ENCODE results near the gene RGS9. TPM values are rescaled to one million over a fixed set of nuclear protein-coding genes. Genes with fewer than 3 reads are reported as not detected.

RGS9 gene
- total and polyA plus RNA-seq, 4 donors = 1.0 to 4.0 (median 2.1) TPM

DNA sequence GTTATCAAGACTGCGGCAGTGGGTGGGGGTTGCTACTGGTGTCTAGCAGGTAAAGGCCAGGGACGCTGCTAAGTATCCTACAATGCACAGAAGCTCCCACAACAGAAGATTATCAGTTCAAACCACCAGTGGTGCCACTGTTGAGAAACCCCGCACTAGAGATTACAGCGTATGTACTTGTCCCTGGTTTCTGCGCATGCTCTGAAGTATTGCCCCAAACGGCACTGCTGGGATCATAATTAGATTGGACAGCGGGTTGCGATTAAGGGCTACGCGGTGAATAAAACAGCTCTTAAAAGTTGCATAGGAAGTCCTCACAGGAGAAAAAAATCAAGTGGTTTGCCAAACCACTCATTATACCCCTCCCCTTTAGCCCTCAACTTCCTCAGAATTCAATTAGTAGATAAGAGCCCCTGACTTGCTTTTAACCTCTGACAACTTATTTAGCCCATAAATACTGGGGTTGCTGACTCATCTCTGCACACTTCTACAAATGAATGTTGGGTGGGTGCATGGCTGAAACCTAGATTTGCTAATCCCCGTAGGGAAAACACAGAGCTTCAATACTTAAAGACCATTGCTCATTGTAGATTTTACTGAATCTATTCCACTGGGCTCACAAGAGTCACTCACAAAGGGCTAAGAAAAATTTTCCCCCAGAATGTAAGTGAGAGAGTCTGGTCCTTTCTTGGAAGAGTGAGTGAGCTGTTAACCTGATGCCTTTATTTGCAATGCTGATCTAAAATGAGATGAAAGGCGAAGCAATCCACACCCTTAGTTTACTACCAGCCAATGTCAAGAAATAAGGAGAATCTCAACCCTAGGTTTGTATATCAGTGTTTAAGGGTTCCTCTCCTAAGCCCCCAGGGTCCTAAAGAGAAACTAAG lies 91.8 kb downstream of the RGS9 start:
- DNase-seq (ENCODE audit: low spot score) = no peak
- Histone ChIP-seq H3K9me3 (ENCODE audit: control insufficient read depth in 4 of 4, low read length in 3 of 4) (no peaks in the 10 kb centered on the region), H3K27ac (ENCODE audit: low read depth in 1 of 2, low read length in 2 of 2) (no peak overlapping the region), H3K36me3 (ENCODE audit: control insufficient read depth in 4 of 4, insufficient read depth in 3 of 4, low read depth in 1 of 4, low read length in 3 of 4) (no peaks in the 10 kb centered on the region), H3K4me3 (ENCODE audit: low read depth in 1 of 3, low read length in 3 of 3) (no peak overlapping the region), H3K9ac (ENCODE audit: low read depth in 1 of 2, low read length in 2 of 2) (no peak overlapping the region), H3K4me1 (ENCODE audit: control insufficient read depth in 4 of 4, insufficient read depth in 4 of 4, low read length in 3 of 4) (no peaks in the 10 kb centered on the region), H3K27me3 (ENCODE audit: control insufficient read depth in 4 of 4, insufficient read depth in 4 of 4, low read length in 3 of 4) (no peaks in the 10 kb centered on the region)
- TF ChIP-seq FOXA2 (IDR thresholded peaks at IDR 0.05) (no peak), EGR1 (IDR thresholded peaks at IDR 0.05; ENCODE audit: low read depth in 2 of 2) (no peak), YY1 (IDR thresholded peaks at IDR 0.05) (no peak), HNF4A (conservative IDR thresholded peaks at IDR 0.05) (no peak), GABPA (IDR thresholded peaks at IDR 0.05 in 1 of 2, conservative IDR thresholded peaks at IDR 0.05 in 1 of 2) (no peak), RXRA (IDR thresholded peaks at IDR 0.05) (peak in 1 of 2 donors; percentile 13), RAD21 (IDR thresholded peaks at IDR 0.05) (no peak), HNF4G (IDR thresholded peaks at IDR 0.05) (no peak), FOXA1 (IDR thresholded peaks at IDR 0.05) (no peak), SP1 (IDR thresholded peaks at IDR 0.05) (peak; percentile 11), JUND (IDR thresholded peaks at IDR 0.05) (no peak), TAF1 (conservative IDR thresholded peaks at IDR 0.05) (no peak), NR2F2 (IDR thresholded peaks at IDR 0.05) (peak; percentile 29)
- TF ChIP-seq, protein P1, sequence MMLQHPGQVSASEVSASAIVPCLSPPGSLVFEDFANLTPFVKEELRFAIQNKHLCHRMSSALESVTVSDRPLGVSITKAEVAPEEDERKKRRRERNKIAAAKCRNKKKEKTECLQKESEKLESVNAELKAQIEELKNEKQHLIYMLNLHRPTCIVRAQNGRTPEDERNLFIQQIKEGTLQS (IDR thresholded peaks at IDR 0.05) = no peak
- TF ChIP-seq, protein P2, sequence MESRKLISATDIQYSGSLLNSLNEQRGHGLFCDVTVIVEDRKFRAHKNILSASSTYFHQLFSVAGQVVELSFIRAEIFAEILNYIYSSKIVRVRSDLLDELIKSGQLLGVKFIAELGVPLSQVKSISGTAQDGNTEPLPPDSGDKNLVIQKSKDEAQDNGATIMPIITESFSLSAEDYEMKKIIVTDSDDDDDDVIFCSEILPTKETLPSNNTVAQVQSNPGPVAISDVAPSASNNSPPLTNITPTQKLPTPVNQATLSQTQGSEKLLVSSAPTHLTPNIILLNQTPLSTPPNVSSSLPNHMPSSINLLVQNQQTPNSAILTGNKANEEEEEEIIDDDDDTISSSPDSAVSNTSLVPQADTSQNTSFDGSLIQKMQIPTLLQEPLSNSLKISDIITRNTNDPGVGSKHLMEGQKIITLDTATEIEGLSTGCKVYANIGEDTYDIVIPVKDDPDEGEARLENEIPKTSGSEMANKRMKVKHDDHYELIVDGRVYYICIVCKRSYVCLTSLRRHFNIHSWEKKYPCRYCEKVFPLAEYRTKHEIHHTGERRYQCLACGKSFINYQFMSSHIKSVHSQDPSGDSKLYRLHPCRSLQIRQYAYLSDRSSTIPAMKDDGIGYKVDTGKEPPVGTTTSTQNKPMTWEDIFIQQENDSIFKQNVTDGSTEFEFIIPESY (IDR thresholded peaks at IDR 0.05) = no peak
- TF ChIP-seq, protein P3, sequence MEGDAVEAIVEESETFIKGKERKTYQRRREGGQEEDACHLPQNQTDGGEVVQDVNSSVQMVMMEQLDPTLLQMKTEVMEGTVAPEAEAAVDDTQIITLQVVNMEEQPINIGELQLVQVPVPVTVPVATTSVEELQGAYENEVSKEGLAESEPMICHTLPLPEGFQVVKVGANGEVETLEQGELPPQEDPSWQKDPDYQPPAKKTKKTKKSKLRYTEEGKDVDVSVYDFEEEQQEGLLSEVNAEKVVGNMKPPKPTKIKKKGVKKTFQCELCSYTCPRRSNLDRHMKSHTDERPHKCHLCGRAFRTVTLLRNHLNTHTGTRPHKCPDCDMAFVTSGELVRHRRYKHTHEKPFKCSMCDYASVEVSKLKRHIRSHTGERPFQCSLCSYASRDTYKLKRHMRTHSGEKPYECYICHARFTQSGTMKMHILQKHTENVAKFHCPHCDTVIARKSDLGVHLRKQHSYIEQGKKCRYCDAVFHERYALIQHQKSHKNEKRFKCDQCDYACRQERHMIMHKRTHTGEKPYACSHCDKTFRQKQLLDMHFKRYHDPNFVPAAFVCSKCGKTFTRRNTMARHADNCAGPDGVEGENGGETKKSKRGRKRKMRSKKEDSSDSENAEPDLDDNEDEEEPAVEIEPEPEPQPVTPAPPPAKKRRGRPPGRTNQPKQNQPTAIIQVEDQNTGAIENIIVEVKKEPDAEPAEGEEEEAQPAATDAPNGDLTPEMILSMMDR (IDR thresholded peaks at IDR 0.05; ENCODE audit: low read depth, low read length, missing input control) = no peak
- TF ChIP-seq, protein P4, sequence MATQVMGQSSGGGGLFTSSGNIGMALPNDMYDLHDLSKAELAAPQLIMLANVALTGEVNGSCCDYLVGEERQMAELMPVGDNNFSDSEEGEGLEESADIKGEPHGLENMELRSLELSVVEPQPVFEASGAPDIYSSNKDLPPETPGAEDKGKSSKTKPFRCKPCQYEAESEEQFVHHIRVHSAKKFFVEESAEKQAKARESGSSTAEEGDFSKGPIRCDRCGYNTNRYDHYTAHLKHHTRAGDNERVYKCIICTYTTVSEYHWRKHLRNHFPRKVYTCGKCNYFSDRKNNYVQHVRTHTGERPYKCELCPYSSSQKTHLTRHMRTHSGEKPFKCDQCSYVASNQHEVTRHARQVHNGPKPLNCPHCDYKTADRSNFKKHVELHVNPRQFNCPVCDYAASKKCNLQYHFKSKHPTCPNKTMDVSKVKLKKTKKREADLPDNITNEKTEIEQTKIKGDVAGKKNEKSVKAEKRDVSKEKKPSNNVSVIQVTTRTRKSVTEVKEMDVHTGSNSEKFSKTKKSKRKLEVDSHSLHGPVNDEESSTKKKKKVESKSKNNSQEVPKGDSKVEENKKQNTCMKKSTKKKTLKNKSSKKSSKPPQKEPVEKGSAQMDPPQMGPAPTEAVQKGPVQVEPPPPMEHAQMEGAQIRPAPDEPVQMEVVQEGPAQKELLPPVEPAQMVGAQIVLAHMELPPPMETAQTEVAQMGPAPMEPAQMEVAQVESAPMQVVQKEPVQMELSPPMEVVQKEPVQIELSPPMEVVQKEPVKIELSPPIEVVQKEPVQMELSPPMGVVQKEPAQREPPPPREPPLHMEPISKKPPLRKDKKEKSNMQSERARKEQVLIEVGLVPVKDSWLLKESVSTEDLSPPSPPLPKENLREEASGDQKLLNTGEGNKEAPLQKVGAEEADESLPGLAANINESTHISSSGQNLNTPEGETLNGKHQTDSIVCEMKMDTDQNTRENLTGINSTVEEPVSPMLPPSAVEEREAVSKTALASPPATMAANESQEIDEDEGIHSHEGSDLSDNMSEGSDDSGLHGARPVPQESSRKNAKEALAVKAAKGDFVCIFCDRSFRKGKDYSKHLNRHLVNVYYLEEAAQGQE (IDR thresholded peaks at IDR 0.05) = no peak
- TF ChIP-seq, protein P5, sequence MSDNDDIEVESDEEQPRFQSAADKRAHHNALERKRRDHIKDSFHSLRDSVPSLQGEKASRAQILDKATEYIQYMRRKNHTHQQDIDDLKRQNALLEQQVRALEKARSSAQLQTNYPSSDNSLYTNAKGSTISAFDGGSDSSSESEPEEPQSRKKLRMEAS (IDR thresholded peaks at IDR 0.05) = no peak
- 57% methylated on average over 12 of the region's 12 CpGs for WGBS

Measured in liver (tissue), 9 donors.